ENCODE measurements around the gene PAFAH2. TPM values are rescaled to one million over a fixed set of nuclear protein-coding genes. Genes with fewer than 3 reads are reported as not detected.

PAFAH2 gene
- total RNA-seq, 4 donors from 2014 or later, result 15.7 to 57.8 (median 48.4) TPM

- H3K36me3 ChIP-seq, result no peaks in the 10 kb centered on the region
- no peak overlapping the region for H3K4me3 ChIP-seq
- no peak for DNase-seq
- no peaks in the 10 kb centered on the region for H3K4me1 ChIP-seq
- no peaks in the 10 kb centered on the region for H3K27me3 ChIP-seq
- no peak overlapping the region for H3K27ac ChIP-seq
- H3K9me3 ChIP-seq, result no peaks in the 10 kb centered on the region
- no peak for TF ChIP-seq CTCF (IDR thresholded peaks at IDR 0.05)
- no peak for TF ChIP-seq POLR2A (IDR thresholded peaks at IDR 0.05)
These were observed 23.2 kb upstream of the PAFAH2 start for GRCh38 chr1:26020941-26021646.

DNA sequence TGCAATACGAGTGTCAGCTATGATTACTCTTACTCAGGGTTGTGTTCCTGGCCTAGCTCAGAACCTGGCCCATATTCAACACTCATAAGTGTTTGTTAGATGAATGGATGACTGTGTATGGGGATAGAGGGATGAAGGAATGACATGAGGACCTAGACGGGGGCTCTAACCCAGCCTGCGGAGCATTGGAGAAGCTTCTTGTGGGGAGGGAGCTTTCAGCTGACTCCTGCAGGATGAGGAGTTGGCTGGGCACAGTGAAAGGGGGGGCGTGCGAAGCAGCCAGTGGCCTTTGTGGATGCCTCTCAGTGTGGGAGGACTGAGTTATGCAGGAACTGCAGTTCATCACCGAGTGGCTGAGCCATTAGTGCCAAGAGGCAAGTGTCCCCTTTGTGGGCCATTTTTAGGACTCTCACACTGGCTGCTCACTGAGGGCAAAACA lies 22.5 kb upstream of the PAFAH2 start:
- Histone ChIP-seq H3K36me3 (no peaks in the 10 kb centered on the region), H3K27me3 (no peaks in the 10 kb centered on the region), H3K27ac (no peak overlapping the region), H3K4me3 (no peak overlapping the region), H3K9me3 (no peaks in the 10 kb centered on the region), H3K4me1 (no peaks in the 10 kb centered on the region)
- no peak for DNase-seq
- no peak for TF ChIP-seq CTCF (IDR thresholded peaks at IDR 0.05)
- TF ChIP-seq POLR2A (IDR thresholded peaks at IDR 0.05), result no peak

DNA sequence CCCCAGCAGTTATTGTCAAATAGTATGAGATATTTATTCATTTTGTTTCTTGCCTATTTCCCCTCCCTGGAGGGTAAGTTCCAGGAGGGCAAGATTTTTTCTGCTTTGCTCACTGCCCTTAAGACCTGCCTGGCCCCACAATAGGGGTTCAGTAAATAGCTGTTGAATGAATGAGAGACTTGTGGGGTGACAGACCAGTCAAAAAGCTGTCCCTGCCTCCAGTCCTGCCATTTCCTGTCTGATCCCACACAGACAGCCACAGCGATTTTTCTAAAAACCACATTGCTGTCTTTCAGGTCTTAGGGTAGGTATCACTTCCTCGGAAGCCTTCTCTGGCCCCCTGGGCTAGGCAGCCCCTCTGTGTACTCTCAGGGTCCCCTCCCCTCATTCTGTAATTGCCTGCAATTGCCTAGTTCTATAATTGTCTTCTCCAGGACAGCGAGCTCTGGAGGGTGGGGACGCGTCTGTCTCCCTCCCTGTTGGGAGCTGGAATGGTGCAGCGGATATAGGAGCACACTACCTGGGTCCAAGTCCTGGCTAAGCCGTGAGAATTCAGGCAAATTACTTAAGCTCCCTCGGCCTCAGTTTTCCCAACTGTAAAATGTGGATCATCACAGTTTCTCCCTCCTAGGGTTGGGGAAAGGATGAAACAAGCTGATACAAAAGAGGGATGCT lies 21.9 kb upstream of the PAFAH2 start:
- Histone ChIP-seq H3K4me3 (no peak overlapping the region), H3K9me3 (no peaks in the 10 kb centered on the region), H3K27ac (no peak overlapping the region), H3K4me1 (no peaks in the 10 kb centered on the region), H3K36me3 (no peaks in the 10 kb centered on the region), H3K27me3 (no peaks in the 10 kb centered on the region)
- TF ChIP-seq CTCF (IDR thresholded peaks at IDR 0.05) (no peak), POLR2A (IDR thresholded peaks at IDR 0.05) (no peak)
- no peak for DNase-seq

DNA sequence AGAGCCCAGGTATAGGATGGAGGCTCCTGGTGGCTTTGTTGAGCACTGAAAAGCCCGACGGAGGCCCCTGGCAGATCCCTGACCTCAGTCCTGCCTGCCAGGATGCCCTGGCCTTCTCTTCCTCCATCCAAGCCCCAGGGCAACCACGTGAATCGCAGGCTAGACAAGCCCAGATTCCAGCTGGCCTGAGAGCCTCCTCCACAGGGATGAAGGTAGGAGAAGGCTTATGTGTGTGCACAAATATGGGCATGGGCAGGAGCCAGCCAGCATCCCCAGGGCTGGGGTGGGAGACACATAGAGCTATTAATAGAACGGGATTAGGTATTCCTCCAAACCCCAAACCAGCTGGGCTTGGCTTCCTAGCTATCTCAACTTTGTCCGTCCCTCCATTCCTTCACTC lies 19.7 kb upstream of the PAFAH2 start:
- no peaks in the 10 kb centered on the region for H3K4me1 ChIP-seq
- H3K27me3 ChIP-seq, result no peaks in the 10 kb centered on the region
- no peak overlapping the region for H3K27ac ChIP-seq
- no peaks in the 10 kb centered on the region for H3K36me3 ChIP-seq
- H3K9me3 ChIP-seq, result no peaks in the 10 kb centered on the region
- TF ChIP-seq CTCF (IDR thresholded peaks at IDR 0.05) (no peak), POLR2A (IDR thresholded peaks at IDR 0.05) (no peak)
- H3K4me3 ChIP-seq, result no peak overlapping the region
- no peak for DNase-seq

DNA sequence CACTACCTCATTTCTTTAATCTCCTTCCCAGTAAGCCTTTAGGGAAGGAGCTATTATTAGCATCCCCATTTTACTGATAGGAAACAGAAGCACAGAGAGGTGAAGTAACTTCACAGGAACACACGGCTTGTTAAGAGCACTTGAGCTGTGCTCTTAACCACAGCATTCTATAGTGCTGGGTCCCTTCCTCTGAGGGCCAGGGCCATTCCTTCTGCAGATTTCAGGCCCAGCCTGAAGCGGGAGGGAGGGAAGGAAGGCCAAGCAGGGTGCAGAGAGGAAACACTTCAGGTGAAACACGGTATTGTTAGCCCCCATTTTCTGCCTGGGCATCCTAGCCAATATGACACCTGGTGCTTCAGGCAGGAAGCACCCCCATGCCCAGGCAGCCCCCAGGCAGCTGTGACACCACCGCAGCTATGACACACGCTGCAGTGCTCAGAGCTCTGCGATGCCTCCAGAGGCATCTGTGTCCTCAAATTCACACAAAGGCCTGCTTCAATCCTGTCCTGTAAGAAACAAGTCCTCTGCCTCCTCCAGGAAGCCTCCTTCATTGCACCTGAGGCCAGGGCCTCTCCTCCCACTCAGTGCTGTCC lies 19.2 kb upstream of the PAFAH2 start:
- H3K4me1 ChIP-seq, result no peaks in the 10 kb centered on the region

More for the DNA sequence above, 19.2 kb upstream of the PAFAH2 start:
- no peak for TF ChIP-seq POLR2A (IDR thresholded peaks at IDR 0.05)
- TF ChIP-seq CTCF (IDR thresholded peaks at IDR 0.05), result no peak
- no peaks in the 10 kb centered on the region for H3K27me3 ChIP-seq
- H3K27ac ChIP-seq, result no peak overlapping the region
- DNase-seq, result no peak
- no peak overlapping the region for H3K4me3 ChIP-seq
- H3K9me3 ChIP-seq, result no peaks in the 10 kb centered on the region
- no peaks in the 10 kb centered on the region for H3K36me3 ChIP-seq

Measured in Peyer's patch (tissue), 4 donors.